ENCODE measurements around the gene GRAP2. TPM values are rescaled to one million over a fixed set of nuclear protein-coding genes. Genes with fewer than 3 reads are reported as not detected.
A peak's percentile ranks its signal among the peaks of the same experiment; 100 is the strongest.

The GRAP2 gene
- total RNA-seq, 1 experiment from 2014 or later: not detected

DNA sequence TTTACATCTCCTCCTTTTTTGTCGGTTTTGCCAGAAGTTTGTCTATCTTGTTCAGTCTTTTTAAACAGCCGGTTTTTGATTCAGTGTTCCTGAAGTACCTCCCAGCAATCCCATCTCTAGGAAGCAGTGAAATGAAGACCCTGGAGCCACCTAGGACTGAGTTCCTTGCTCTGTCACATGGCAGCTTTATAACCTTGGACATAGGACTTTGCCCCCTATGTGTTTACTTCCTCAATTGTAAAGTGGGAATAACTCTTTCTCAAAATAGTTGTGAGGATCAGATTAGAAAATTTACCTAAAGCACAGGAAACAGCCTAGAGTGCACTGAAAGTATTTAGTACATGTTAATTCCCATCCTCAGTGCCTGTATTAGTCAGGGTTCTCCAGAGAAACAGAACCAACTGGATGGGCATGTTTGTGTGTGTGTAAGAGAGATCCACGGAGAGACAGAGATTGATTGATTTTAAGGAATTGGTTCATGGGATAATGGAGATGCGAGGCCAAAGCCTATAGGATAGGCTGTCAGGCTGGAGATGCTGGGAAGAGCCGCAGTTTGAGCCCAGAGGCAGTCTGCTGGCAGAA lies 113.9 kb downstream of the GRAP2 start:
- Histone ChIP-seq H3K9me3 (no peaks in the 10 kb centered on the region), H3K4me1 (peaks cover 74% of the 10 kb centered on the region), H3K36me3 (ENCODE audit: control insufficient read depth, insufficient read depth, low read length) (peaks cover 1% of the 10 kb centered on the region), H3K27me3 (replicated peaks; ENCODE audit: control insufficient read depth, insufficient read depth, low read length) (no peaks in the 10 kb centered on the region), H3K4me3 (ENCODE audit: low read depth, low read length) (no peak overlapping the region)
- TF ChIP-seq, protein P1, sequence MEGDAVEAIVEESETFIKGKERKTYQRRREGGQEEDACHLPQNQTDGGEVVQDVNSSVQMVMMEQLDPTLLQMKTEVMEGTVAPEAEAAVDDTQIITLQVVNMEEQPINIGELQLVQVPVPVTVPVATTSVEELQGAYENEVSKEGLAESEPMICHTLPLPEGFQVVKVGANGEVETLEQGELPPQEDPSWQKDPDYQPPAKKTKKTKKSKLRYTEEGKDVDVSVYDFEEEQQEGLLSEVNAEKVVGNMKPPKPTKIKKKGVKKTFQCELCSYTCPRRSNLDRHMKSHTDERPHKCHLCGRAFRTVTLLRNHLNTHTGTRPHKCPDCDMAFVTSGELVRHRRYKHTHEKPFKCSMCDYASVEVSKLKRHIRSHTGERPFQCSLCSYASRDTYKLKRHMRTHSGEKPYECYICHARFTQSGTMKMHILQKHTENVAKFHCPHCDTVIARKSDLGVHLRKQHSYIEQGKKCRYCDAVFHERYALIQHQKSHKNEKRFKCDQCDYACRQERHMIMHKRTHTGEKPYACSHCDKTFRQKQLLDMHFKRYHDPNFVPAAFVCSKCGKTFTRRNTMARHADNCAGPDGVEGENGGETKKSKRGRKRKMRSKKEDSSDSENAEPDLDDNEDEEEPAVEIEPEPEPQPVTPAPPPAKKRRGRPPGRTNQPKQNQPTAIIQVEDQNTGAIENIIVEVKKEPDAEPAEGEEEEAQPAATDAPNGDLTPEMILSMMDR (IDR thresholded peaks at IDR 0.05; ENCODE audit: insufficient read depth in 1 of 2, low read depth in 1 of 2, low read length in 1 of 2, severe bottlenecking in 1 of 2, unreplicated experiment in 1 of 2): no peak
- H3K4me3 Mint-ChIP-seq (ENCODE audit: unreplicated experiment): peak overlapping the region; percentile 25
- H3K27me3 Mint-ChIP-seq (ENCODE audit: insufficient read depth, unreplicated experiment): no peaks in the 10 kb centered on the region
- ChIA-PET CTCF (interaction anchor here (1.1 kb wide), 2 partner anchors 15 to 20 kb away, joined by 3 to 4 read pairs; partner anchors contain the start of gene FAM83F), POLR2A (interaction anchor here (1.0 kb wide), 1 partner anchor 15 kb away, joined by 4 read pairs; no protein-coding TSS in a partner anchor)
- H3K36me3 Mint-ChIP-seq (ENCODE audit: insufficient read depth, unreplicated experiment): no peaks in the 10 kb centered on the region
- H3K9me3 Mint-ChIP-seq (ENCODE audit: unreplicated experiment): no peaks in the 10 kb centered on the region
- intact Hi-C loops (cut with micrococcal nuclease; ENCODE audit: unreplicated experiment): loop anchor here (1.0 kb wide), 2 partner anchors 15 to 19 kb away; no protein-coding TSS in a partner anchor
- peaks cover 32% of the 10 kb centered on the region for H3K4me1 Mint-ChIP-seq (ENCODE audit: low read depth, unreplicated experiment)
- no TSS peak for BruUV-seq (replicated peaks)
- peak; percentile 47 to 60 for DNase-seq
- H3K27ac Mint-ChIP-seq (ENCODE audit: unreplicated experiment): peak overlapping the region; percentile 77

DNA sequence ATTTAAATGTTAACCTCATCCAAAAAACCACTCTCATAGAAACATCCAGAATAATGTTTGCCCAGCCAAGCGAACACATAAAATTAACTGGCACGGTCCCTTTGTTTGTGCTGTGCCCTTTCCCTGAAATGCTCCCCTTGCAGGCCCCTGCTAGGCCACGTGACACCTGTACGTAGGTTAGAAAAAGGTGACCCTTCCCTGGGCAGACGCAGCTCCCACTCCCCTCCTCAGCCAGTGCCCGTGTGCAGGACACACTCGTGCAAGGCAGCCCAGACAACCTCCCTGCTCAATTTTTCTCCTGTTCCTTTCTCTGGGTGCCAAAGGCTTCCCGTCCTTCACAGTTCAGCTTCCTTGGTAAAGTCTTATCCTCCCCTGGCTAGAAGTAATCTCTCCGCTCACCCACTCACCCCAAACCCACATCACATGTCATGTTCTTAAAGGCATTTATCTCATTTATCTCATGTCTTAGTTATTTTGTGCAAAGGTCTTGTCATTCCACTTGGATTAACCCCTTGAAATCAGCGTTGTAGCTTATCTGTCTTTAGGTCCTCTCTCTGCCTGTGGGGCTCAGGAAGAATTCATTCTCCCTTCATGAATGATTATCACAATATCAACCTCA lies 114.6 kb downstream of the GRAP2 start:
- Histone ChIP-seq H3K9me3 (no peaks in the 10 kb centered on the region), H3K4me3 (ENCODE audit: low read depth, low read length) (no peak overlapping the region), H3K27me3 (replicated peaks; ENCODE audit: control insufficient read depth, insufficient read depth, low read length) (no peaks in the 10 kb centered on the region), H3K36me3 (ENCODE audit: control insufficient read depth, insufficient read depth, low read length) (peaks cover 1% of the 10 kb centered on the region; the same call in 1 of the 2 replicates), H3K4me1 (peaks cover 67% of the 10 kb centered on the region)
- ChIA-PET CTCF (interaction anchor here (1.1 kb wide), 1 partner anchor 21 kb away, joined by 3 read pairs; the partner anchor contains the start of gene FAM83F), POLR2A (no interaction called here)
- Mint-ChIP-seq H3K36me3 (ENCODE audit: insufficient read depth, unreplicated experiment) (no peaks in the 10 kb centered on the region), H3K4me3 (ENCODE audit: unreplicated experiment) (peak overlapping the region; percentile 51), H3K4me1 (ENCODE audit: low read depth, unreplicated experiment) (peaks cover 32% of the 10 kb centered on the region), H3K27me3 (ENCODE audit: insufficient read depth, unreplicated experiment) (no peaks in the 10 kb centered on the region), H3K9me3 (ENCODE audit: unreplicated experiment) (no peaks in the 10 kb centered on the region), H3K27ac (ENCODE audit: unreplicated experiment) (peak overlapping the region; percentile 77)
- TF ChIP-seq, protein P1 (IDR thresholded peaks at IDR 0.05; ENCODE audit: insufficient read depth in 1 of 2, low read depth in 1 of 2, low read length in 1 of 2, severe bottlenecking in 1 of 2, unreplicated experiment in 1 of 2): no peak
- intact Hi-C loops (cut with micrococcal nuclease; ENCODE audit: unreplicated experiment): loop anchor here (1.0 kb wide), 1 partner anchor 16 kb away; no protein-coding TSS in a partner anchor
- no peak for DNase-seq
- BruUV-seq (replicated peaks): no TSS peak

DNA sequence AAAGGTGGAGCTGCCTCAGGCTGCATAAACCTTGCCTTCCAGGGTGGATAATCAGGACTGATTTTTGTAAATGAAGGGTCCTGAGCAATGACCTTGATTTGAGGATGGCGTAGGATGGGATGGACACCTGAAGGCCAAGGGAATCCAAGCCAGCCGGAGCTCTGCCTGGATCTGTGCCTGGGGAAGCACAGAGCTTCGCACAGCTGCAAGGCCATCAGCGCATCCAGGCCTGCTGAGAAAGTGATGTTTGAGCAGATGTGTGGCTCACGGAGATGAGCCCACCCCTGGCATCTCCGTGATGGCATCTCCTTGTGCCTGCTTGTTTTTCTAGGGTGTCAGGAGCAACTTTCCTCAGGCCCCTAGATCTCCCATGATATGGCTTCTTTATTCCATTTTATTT lies 117.2 kb downstream of the GRAP2 start:
- no peak for DNase-seq
- H3K36me3 Mint-ChIP-seq (ENCODE audit: insufficient read depth, unreplicated experiment): no peaks in the 10 kb centered on the region
- peaks cover 1% of the 10 kb centered on the region; the same call in 1 of the 2 replicates for H3K36me3 ChIP-seq (ENCODE audit: control insufficient read depth, insufficient read depth, low read length)

More for the DNA sequence above, 117.2 kb downstream of the GRAP2 start:
- intact Hi-C loops (cut with micrococcal nuclease; ENCODE audit: unreplicated experiment): no loop called here
- H3K4me1 Mint-ChIP-seq (ENCODE audit: low read depth, unreplicated experiment): peaks cover 22% of the 10 kb centered on the region
- H3K9me3 Mint-ChIP-seq (ENCODE audit: unreplicated experiment): no peaks in the 10 kb centered on the region
- no peak overlapping the region for H3K4me3 Mint-ChIP-seq (ENCODE audit: unreplicated experiment)
- Histone ChIP-seq H3K9me3 (no peaks in the 10 kb centered on the region), H3K4me3 (ENCODE audit: low read depth, low read length) (no peak overlapping the region), H3K4me1 (peaks cover 47% of the 10 kb centered on the region), H3K27me3 (replicated peaks; ENCODE audit: control insufficient read depth, insufficient read depth, low read length) (no peaks in the 10 kb centered on the region)
- ChIA-PET CTCF (no interaction called here), POLR2A (no interaction called here)
- H3K27ac Mint-ChIP-seq (ENCODE audit: unreplicated experiment): no peak overlapping the region
- BruUV-seq (replicated peaks): no TSS peak
- no peaks in the 10 kb centered on the region for H3K27me3 Mint-ChIP-seq (ENCODE audit: insufficient read depth, unreplicated experiment)
- TF ChIP-seq, protein P1 (IDR thresholded peaks at IDR 0.05; ENCODE audit: insufficient read depth in 1 of 2, low read depth in 1 of 2, low read length in 1 of 2, severe bottlenecking in 1 of 2, unreplicated experiment in 1 of 2): no peak
